ENCODE data around the gene MYO9A. TPM values are rescaled to one million over a fixed set of nuclear protein-coding genes. Genes with fewer than 3 reads are reported as not detected.
A peak's percentile ranks its signal among the peaks of the same experiment; 100 is the strongest.
"Not testable (repeated sequence)": the region's sequence is repeated elsewhere in the genome, so short reads cannot be mapped to it uniquely, and the experiment has no call there.

The MYO9A gene
- total RNA-seq, 1 donor from 2014 or later: 38.5 TPM

DNA sequence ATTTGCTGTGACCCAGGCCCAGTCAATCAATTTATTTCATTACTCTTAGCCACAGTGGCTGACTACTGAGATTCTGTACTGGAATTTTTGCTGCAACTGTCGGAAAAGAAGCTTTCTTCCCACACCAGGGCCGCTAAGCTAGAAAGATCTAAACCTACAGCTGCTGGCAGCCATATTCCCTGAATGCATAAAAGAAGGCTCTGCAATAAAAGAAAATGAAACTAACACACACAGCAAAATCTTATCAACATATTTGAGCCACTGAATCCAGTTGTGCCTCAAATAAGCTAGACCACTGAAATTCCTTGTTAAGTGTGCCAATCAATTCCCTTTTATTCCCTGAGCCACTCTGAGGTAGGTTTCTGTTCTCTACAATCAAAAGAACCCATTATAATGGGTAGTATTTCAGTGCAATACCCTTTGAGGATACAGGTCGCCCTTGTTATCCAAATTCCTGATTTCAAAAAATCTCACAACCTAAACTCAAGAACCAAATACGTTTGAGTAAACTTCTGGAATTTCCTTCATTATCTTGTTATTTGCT is 60.3 kb downstream of the MYO9A start:
- H3K27ac ChIP-seq: peak overlapping the region; percentile 38
- H3K4me2 ChIP-seq: peak overlapping the region; percentile 44
- no peak overlapping the region for H3K9ac ChIP-seq
- no peaks in the 10 kb centered on the region for H3K27me3 Mint-ChIP-seq (ENCODE audit: insufficient read depth, low read depth)
- H3K4me1 Mint-ChIP-seq: no peaks in the 10 kb centered on the region
- no peaks in the 10 kb centered on the region for H3F3A ChIP-seq (ENCODE audit: low read depth)
- H4K20me1 ChIP-seq (ENCODE audit: low read depth): no peaks in the 10 kb centered on the region
- TF ChIP-seq, protein P1, sequence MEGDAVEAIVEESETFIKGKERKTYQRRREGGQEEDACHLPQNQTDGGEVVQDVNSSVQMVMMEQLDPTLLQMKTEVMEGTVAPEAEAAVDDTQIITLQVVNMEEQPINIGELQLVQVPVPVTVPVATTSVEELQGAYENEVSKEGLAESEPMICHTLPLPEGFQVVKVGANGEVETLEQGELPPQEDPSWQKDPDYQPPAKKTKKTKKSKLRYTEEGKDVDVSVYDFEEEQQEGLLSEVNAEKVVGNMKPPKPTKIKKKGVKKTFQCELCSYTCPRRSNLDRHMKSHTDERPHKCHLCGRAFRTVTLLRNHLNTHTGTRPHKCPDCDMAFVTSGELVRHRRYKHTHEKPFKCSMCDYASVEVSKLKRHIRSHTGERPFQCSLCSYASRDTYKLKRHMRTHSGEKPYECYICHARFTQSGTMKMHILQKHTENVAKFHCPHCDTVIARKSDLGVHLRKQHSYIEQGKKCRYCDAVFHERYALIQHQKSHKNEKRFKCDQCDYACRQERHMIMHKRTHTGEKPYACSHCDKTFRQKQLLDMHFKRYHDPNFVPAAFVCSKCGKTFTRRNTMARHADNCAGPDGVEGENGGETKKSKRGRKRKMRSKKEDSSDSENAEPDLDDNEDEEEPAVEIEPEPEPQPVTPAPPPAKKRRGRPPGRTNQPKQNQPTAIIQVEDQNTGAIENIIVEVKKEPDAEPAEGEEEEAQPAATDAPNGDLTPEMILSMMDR (IDR thresholded peaks at IDR 0.05): no peak
- TF ChIP-seq EZH2 (IDR thresholded peaks at IDR 0.05) (no peak), EZH2phosphoT487 (IDR thresholded peaks at IDR 0.05) (no peak)
- peaks cover 8% of the 10 kb centered on the region for H3K79me2 ChIP-seq (ENCODE audit: low read depth)
- H3K4me1 ChIP-seq: peaks cover 26% of the 10 kb centered on the region
- H3K36me3 ChIP-seq: no peaks in the 10 kb centered on the region
- peaks cover 4% of the 10 kb centered on the region for H3K36me3 Mint-ChIP-seq
- H3K27ac Mint-ChIP-seq: no peak overlapping the region
- peak; percentile 9 for DNase-seq (ENCODE audit: low spot score)
- no peaks in the 10 kb centered on the region for H3K27me3 ChIP-seq
- peaks cover 7% of the 10 kb centered on the region for H3K9me3 Mint-ChIP-seq
- no peak overlapping the region for H2AFZ ChIP-seq (replicated peaks)
- no peak overlapping the region for H3K4me3 ChIP-seq
- no peak overlapping the region for H3K4me3 Mint-ChIP-seq
- H3K9me3 ChIP-seq (ENCODE audit: low read depth): no peaks in the 10 kb centered on the region

- not testable (repeated sequence) for H3K4me1 Mint-ChIP-seq; H3K36me3 Mint-ChIP-seq; H2AFZ ChIP-seq (replicated peaks); H3K4me3 ChIP-seq; H3K9ac ChIP-seq; H3K79me2 ChIP-seq (ENCODE audit: low read depth); H3K27ac Mint-ChIP-seq; H3K4me3 Mint-ChIP-seq; H3K9me3 Mint-ChIP-seq; H3K27me3 ChIP-seq; H3K27me3 Mint-ChIP-seq (ENCODE audit: insufficient read depth, low read depth); H3K4me2 ChIP-seq; H4K20me1 ChIP-seq (ENCODE audit: low read depth); H3K9me3 ChIP-seq (ENCODE audit: low read depth); DNase-seq (ENCODE audit: low spot score); H3K36me3 ChIP-seq; H3F3A ChIP-seq (ENCODE audit: low read depth); H3K27ac ChIP-seq
- peaks cover 26% of the 10 kb centered on the region for H3K4me1 ChIP-seq
Measured at GRCh38 chr15:72056217-72056616, 61.7 kb downstream of the MYO9A start.

GRCh38 chr15:72053297-72053696 is 64.7 kb downstream of the MYO9A start:
- H3K36me3 ChIP-seq; H3K9me3 Mint-ChIP-seq; H3K9ac ChIP-seq; H2AFZ ChIP-seq (replicated peaks); H4K20me1 ChIP-seq (ENCODE audit: low read depth); H3K27ac Mint-ChIP-seq; H3K79me2 ChIP-seq (ENCODE audit: low read depth); H3K36me3 Mint-ChIP-seq; H3K4me2 ChIP-seq; H3K4me3 Mint-ChIP-seq; H3K4me3 ChIP-seq; H3K27ac ChIP-seq; DNase-seq (ENCODE audit: low spot score); H3K27me3 Mint-ChIP-seq (ENCODE audit: insufficient read depth, low read depth); H3K9me3 ChIP-seq (ENCODE audit: low read depth); H3K4me1 Mint-ChIP-seq; H3F3A ChIP-seq (ENCODE audit: low read depth); H3K27me3 ChIP-seq: not testable (repeated sequence)
- H3K4me1 ChIP-seq: peaks cover 12% of the 10 kb centered on the region

DNA sequence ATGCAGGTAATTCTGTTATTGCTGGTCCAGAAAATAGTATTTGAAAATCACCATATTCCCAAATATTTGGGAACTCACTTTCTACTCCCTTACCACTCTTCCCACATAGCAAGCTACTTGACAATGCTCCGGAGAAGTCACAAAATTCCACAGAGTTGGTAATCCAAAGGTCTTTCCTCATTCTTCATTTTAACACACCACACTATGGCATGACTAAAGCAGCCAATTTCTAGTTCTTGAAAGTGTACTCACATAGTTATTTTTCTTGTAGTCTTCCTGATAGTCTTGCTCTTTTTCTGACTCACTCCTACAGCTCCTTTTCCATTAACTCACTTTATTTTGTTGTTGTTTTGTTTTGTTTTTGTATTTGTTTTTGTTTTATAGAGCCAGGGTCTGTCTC is 67.2 kb downstream of the MYO9A start:
- Histone ChIP-seq H3K79me2 (ENCODE audit: low read depth) (no peaks in the 10 kb centered on the region), H3K4me3 (no peak overlapping the region), H3K27ac (no peak overlapping the region), H3K36me3 (no peaks in the 10 kb centered on the region), H3K9me3 (ENCODE audit: low read depth) (no peaks in the 10 kb centered on the region), H3K27me3 (no peaks in the 10 kb centered on the region), H3K4me2 (no peak overlapping the region), H4K20me1 (ENCODE audit: low read depth) (no peaks in the 10 kb centered on the region), H3K4me1 (no peaks in the 10 kb centered on the region), H3F3A (ENCODE audit: low read depth) (no peaks in the 10 kb centered on the region), H2AFZ (replicated peaks) (no peak overlapping the region), H3K9ac (no peak overlapping the region)
- Mint-ChIP-seq H3K36me3 (peaks cover 4% of the 10 kb centered on the region), H3K27ac (no peak overlapping the region), H3K4me3 (no peak overlapping the region), H3K9me3 (peaks cover 3% of the 10 kb centered on the region), H3K27me3 (ENCODE audit: insufficient read depth, low read depth) (no peaks in the 10 kb centered on the region), H3K4me1 (no peaks in the 10 kb centered on the region)
- no peak for DNase-seq (ENCODE audit: low spot score)
- TF ChIP-seq EZH2phosphoT487 (IDR thresholded peaks at IDR 0.05) (no peak), EZH2 (IDR thresholded peaks at IDR 0.05) (no peak)
- TF ChIP-seq, protein P1 (IDR thresholded peaks at IDR 0.05): no peak

Measured in neural progenitor cell (in vitro differentiated cells).